Adrenal gland (tissue), 5 donors: ENCODE measurements around the gene LRP8.

Source experiments
- POLR2A ChIP-seq, 2 donors: fragments of 450-650 bp; IDR thresholded peaks; one replicate each; pipeline ENCODE4 v1.6.1; 2017; ENCODE audit warnings: antibody characterized with exemption in 2 of 2, mild to moderate bottlenecking in 2 of 2, moderate library complexity in 1 of 2
- TF ChIP-seq, protein P1 (sequence below), 6 experiments: fragments of 450-650 bp in 4 of 6; fragments of 200-600 bp in 2 of 6; sonication (generic) in 1 of 6; IDR thresholded peaks; 1 replicate in 5 of 6; 2 replicates in 1 of 6; pipeline versions ENCODE4 v1.5.1 to v1.8.0; 2016 to 2021; ENCODE audit warnings: antibody characterized with exemption in 6 of 6, mild to moderate bottlenecking in 2 of 6, moderate library complexity in 1 of 6
- donor health status: DM: no; HTN: no; CAD: no.

DNA sequence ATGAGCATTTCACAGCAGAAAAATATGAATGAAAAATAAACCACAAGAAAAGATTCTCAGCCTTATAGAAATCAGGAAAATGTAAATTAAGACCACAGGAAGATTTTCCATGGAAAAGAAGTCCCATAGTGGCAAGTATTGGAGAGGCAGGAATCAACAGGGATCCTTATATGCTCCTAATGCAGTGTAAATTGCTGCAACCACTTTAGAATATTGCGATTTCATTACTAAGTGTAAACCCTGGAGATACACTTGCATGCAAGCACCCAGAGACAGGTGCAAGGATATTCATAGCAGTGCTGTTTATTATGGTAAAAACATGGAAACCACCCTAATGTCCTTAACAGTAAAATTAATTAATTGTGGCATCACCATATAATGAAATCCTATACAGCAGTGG, 10.6 kb upstream of the LRP8 start:
- TF ChIP-seq, protein P1, sequence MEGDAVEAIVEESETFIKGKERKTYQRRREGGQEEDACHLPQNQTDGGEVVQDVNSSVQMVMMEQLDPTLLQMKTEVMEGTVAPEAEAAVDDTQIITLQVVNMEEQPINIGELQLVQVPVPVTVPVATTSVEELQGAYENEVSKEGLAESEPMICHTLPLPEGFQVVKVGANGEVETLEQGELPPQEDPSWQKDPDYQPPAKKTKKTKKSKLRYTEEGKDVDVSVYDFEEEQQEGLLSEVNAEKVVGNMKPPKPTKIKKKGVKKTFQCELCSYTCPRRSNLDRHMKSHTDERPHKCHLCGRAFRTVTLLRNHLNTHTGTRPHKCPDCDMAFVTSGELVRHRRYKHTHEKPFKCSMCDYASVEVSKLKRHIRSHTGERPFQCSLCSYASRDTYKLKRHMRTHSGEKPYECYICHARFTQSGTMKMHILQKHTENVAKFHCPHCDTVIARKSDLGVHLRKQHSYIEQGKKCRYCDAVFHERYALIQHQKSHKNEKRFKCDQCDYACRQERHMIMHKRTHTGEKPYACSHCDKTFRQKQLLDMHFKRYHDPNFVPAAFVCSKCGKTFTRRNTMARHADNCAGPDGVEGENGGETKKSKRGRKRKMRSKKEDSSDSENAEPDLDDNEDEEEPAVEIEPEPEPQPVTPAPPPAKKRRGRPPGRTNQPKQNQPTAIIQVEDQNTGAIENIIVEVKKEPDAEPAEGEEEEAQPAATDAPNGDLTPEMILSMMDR (IDR thresholded peaks at IDR 0.05): no peak
- TF ChIP-seq POLR2A (IDR thresholded peaks at IDR 0.05): no peak
